Activated T-cell treated with anti-CD3 and anti-CD28 coated beads, Interleukin-2, amount 50 U/mL, for 72 hours (primary cell): ENCODE measurements around the gene P3R3URF. TPM values are rescaled to one million over a fixed set of nuclear protein-coding genes. Genes with fewer than 3 reads are reported as not detected.

Source experiments
- ATAC-seq, 2 donors: fragments of 150-1000 bp; cut with Tn5 transposase; replicated peaks in 1 of 2; 2 replicates each; pipeline ENCODE4 v1.10.0; 2021; ENCODE audit warnings: moderate library complexity in 2 of 2, mild to moderate bottlenecking in 1 of 2
- DNase-seq, 2 donors: peaks; one replicate each; pipeline ENCODE4 v3.0.0; 2021 to 2022; ENCODE audit warnings: mixed read lengths in 1 of 2
- H3K27ac Mint-ChIP-seq: one replicate; pipeline ENCODE4 v1.8.0; 2022; ENCODE audit warnings: mild to moderate bottlenecking, moderate library complexity, mixed read lengths
- H3K27me3 Mint-ChIP-seq: one replicate; pipeline ENCODE4 v1.8.0; 2022; ENCODE audit warnings: low read depth, mixed read lengths
- H3K36me3 Mint-ChIP-seq, 2 donors: one replicate each; pipeline ENCODE4 v1.8.0; 2022; ENCODE audit warnings: mixed read lengths in 2 of 2, mild to moderate bottlenecking in 1 of 2; ENCODE audit not compliant: insufficient read depth in 2 of 2
- H3K4me1 Mint-ChIP-seq: one replicate; pipeline ENCODE4 v1.8.0; 2022; ENCODE audit warnings: low read depth, mixed read lengths
- H3K4me3 Mint-ChIP-seq, 2 donors: one replicate each; pipeline ENCODE4 v1.8.0; 2022; ENCODE audit warnings: mild to moderate bottlenecking in 2 of 2, mixed read lengths in 2 of 2, moderate library complexity in 2 of 2
- H3K9me3 Mint-ChIP-seq, 2 donors: one replicate each; pipeline ENCODE4 v1.8.0; 2022; ENCODE audit warnings: mixed read lengths in 2 of 2
- total RNA-seq, 2 donors: library from RNA; stranded (reverse); gene quantifications; one replicate each; pipeline ENCODE4 v1.2.3, GENCODE V29; 2022

Gene P3R3URF
- total RNA-seq, 2 donors from 2014 or later = not detected

DNA sequence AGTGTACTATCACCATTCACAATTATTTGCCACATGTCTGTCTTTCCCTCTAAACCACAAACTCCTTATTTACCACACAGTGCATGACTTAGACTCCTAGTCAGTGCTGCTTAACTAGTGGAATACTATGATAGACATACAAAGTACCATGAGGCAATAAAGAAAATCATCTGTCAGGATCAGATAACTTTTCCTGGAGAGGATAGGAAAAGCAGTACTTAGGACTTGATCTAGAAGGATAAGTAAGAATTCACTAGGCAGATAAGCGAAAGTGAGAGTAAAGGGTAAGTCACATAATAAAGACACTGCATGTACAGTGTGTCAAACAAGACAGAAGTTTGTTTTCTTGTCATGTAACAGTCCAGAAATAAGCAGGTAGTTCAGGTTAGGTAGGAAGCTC lies 22.6 kb downstream of the P3R3URF start:
- no peaks in the 10 kb centered on the region for H3K9me3 Mint-ChIP-seq
- peak overlapping the region; percentile 5 for H3K27ac Mint-ChIP-seq
- ATAC-seq = no peak
- no peaks in the 10 kb centered on the region for H3K36me3 Mint-ChIP-seq
- no peak for DNase-seq
- no peaks in the 10 kb centered on the region for H3K27me3 Mint-ChIP-seq
- H3K4me3 Mint-ChIP-seq = no peak overlapping the region
- H3K4me1 Mint-ChIP-seq = no peaks in the 10 kb centered on the region

DNA sequence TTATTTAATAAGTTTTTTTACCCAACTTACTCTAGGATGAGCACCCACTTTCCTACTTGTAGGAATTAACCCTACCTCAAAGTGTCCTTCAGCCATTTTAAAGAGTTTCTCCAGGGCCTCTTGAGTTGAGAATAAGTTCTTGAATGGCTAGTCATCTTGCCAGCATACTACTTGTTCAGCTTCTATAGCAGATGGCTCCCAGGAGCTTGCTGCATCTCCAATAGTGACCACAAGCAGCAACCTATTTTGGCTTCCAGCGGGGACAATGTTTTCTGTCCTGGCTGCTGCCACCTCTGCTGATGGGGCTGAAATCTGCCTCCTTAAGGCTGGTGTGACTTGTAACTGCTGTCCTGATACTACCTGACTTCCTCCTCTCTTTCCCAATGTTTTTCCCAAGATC lies 23.1 kb downstream of the P3R3URF start:
- Mint-ChIP-seq H3K27ac (no peak overlapping the region), H3K27me3 (no peaks in the 10 kb centered on the region), H3K36me3 (no peaks in the 10 kb centered on the region), H3K4me3 (no peak overlapping the region), H3K9me3 (no peaks in the 10 kb centered on the region), H3K4me1 (no peaks in the 10 kb centered on the region)
- DNase-seq (no peak), ATAC-seq (no peak)

DNA sequence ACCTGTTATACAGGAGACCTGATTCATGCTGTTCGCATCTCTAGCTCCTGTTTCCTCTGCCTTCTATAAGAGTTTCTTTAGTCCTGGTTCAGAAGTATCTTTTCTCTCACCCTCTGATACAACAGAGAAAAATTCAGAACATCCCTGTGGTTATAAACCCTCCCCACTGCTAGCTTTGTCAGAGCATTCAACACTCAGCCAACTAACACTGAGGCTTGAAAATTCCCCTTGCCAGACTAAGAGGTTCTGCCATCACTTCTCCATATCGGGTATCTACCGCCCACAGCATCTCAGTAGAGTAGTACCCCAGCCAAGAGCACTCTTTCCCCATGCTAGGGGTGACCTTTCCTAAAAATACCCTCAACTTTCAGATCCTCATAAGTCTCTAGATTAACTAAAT lies 24.3 kb downstream of the P3R3URF start:
- Mint-ChIP-seq H3K4me1 (no peaks in the 10 kb centered on the region), H3K27me3 (no peaks in the 10 kb centered on the region), H3K4me3 (no peak overlapping the region), H3K36me3 (no peaks in the 10 kb centered on the region), H3K9me3 (no peaks in the 10 kb centered on the region), H3K27ac (no peak overlapping the region)
- no peak for ATAC-seq
- no peak for DNase-seq

DNA sequence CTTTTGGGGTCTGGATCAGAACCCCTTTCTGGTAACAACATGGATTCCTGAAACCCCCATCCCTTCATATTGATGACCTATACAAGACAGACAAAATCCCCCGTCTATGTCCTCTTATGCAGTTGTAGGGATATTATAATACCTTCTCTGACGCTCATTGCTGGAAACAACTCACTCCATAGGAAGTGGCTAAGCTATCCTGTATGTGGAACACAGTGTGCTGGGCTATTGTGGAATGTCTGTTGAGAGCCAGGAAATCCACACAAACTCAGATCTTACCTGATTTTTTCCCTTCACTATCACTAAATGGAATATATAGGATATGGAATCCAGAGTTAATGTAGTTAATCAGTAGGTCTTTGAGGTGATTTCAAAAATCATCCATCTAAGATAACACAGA lies 26.2 kb downstream of the P3R3URF start:
- H3K27ac Mint-ChIP-seq = no peak overlapping the region
- H3K27me3 Mint-ChIP-seq = no peaks in the 10 kb centered on the region
- H3K9me3 Mint-ChIP-seq = no peaks in the 10 kb centered on the region
- no peak for DNase-seq
- H3K36me3 Mint-ChIP-seq = no peaks in the 10 kb centered on the region
- no peak overlapping the region for H3K4me3 Mint-ChIP-seq
- no peak for ATAC-seq
- H3K4me1 Mint-ChIP-seq = no peaks in the 10 kb centered on the region

DNA sequence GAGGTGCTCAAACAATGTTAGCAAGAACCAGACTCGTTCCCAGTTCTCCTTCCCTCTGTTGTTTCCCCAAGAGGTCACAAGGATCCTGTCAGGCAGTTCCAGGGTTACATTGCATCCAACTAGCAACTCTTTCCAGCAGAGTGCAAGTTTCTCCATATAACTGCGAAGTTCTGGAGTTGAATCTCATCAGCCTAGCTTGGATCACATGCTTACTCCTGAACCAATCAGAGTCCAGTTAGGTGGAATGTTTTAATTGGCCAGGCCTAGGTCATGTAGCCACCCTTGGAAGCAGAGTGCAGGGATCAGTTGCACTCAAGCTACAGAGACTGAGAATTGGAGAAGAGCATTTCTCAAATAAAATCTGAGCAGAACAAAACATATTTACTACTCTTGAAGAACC lies 28.0 kb downstream of the P3R3URF start:
- Mint-ChIP-seq H3K36me3 (no peaks in the 10 kb centered on the region), H3K4me3 (no peak overlapping the region), H3K9me3 (no peaks in the 10 kb centered on the region), H3K27ac (no peak overlapping the region), H3K4me1 (no peaks in the 10 kb centered on the region), H3K27me3 (no peaks in the 10 kb centered on the region)
- DNase-seq (no peak), ATAC-seq (no peak)

DNA sequence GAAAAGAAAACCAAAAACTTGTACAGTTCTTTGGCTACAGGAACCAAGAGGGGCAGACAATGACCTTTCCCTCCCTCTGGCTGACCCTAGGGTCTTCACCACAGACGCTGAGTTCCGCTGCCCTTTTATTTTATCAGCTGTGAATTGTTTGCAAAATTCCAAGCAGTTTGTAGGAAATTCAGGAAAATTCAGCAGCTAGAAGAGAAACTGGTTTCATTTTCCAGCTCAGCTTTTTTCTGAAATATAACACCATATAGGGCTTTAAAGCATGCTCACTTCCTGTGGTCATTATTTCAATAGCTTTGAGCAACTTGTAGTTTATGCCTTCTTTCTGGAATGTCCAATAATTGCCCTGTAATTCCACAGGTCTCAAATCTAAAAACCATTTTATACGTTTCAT lies 38.4 kb downstream of the P3R3URF start:
- H3K9me3 Mint-ChIP-seq = no peaks in the 10 kb centered on the region
- H3K27me3 Mint-ChIP-seq = peaks cover 34% of the 10 kb centered on the region
- H3K4me1 Mint-ChIP-seq = peaks cover 21% of the 10 kb centered on the region
- DNase-seq (no peak), ATAC-seq (no peak)
- no peak overlapping the region for H3K27ac Mint-ChIP-seq
- peaks cover 0 to under 1% of the 10 kb centered on the region in 2 donors for H3K36me3 Mint-ChIP-seq
- H3K4me3 Mint-ChIP-seq = no peak overlapping the region

DNA sequence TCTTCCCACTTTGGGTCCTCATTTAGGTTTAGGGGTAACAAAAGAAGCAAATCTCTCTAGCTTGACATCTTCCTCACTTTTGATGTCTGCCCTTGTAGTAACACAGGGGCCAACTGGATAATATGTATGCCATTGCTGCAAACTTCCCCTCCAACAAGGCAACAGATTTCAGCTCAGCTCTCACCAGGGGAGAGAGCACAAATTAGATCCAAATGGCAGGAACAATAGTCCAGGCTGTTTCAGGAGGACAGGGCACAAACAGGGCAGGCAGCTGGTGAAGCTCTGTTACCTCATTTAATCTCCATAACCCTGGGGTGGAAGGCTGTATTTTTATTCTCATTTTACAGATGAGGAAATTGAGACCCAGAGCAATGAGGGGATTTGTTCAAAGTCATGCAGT lies 39.6 kb downstream of the P3R3URF start:
- no peak for ATAC-seq
- Mint-ChIP-seq H3K9me3 (no peaks in the 10 kb centered on the region), H3K4me1 (peaks cover 33% of the 10 kb centered on the region), H3K4me3 (no peak overlapping the region), H3K27ac (no peak overlapping the region), H3K36me3 (peaks cover 4 to 6% of the 10 kb centered on the region in 2 donors), H3K27me3 (peaks cover 46% of the 10 kb centered on the region)
- no peak for DNase-seq

DNA sequence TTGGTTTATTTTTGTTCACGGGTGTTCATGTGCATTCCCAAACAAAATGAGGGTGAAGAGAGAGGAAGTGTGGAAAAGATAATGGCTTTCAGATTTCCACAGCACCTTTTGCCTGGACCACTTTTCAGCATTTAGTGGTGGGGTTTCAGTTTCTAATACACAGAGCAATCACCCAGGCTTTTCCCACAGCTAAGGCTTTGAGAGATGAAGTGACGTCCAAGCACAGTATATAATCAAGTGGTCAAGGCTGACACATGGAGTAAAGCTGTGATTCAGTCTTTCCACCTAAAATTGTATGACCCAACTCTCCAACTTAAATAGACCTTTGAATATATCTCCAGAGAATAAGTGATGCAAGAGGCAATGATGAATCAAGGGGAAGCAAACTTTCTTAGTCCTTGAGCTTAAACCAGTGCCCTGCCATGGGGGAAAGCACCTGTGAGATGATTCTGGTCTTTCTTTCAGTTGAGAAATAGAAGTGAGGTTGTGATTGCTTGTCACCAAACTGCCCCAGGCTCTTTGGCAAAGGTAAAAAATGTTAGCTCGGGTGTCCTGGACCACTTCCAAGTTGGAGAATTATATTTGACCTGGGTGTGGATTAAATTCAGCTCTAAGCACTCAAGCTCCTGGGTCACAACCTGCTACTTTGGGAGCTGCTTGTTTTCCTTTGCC lies 41.5 kb downstream of the P3R3URF start:
- peak; percentile 15 to 16 for DNase-seq
- Mint-ChIP-seq H3K9me3 (no peaks in the 10 kb centered on the region), H3K27me3 (peaks cover 64% of the 10 kb centered on the region), H3K4me3 (no peak overlapping the region), H3K4me1 (peaks cover 42% of the 10 kb centered on the region), H3K27ac (no peak overlapping the region), H3K36me3 (peaks cover 4 to 6% of the 10 kb centered on the region in 2 donors)
- peak in 1 of 2 donors; percentile 6 for ATAC-seq

DNA sequence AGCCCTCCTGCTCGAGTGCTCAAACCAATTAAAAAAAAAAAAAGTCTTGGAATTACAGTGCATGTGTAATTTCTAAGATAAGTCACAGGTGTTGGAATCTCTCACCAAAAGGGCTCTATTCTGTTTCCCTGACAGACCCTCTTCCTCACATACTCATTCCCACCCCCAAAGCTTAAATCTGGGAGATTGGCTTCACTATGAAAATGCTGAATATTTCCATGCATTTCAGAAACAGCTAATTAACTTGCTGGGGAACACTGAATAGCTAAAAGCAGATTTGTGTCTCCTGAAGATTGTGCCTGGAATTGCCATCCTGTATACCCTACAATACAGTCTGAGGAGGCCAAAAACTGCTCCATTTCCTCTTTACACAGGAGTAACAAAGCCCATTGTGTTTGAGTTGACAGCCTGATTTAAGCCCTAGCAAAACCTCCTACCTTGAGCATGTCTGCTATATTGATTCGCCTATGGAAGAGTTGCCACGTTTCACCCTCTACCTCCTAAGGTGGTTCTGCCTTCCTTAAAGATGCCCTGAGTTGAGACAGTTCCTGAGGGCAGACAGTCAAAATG lies 42.4 kb downstream of the P3R3URF start:
- H3K4me3 Mint-ChIP-seq = peak overlapping the region; percentile 88 to 96
- ATAC-seq = no peak
- H3K9me3 Mint-ChIP-seq = no peaks in the 10 kb centered on the region
- H3K36me3 Mint-ChIP-seq = peaks cover 4 to 6% of the 10 kb centered on the region in 2 donors
- DNase-seq = no peak
- peaks cover 67% of the 10 kb centered on the region for H3K27me3 Mint-ChIP-seq
- H3K27ac Mint-ChIP-seq = no peak overlapping the region
- H3K4me1 Mint-ChIP-seq = peaks cover 42% of the 10 kb centered on the region

DNA sequence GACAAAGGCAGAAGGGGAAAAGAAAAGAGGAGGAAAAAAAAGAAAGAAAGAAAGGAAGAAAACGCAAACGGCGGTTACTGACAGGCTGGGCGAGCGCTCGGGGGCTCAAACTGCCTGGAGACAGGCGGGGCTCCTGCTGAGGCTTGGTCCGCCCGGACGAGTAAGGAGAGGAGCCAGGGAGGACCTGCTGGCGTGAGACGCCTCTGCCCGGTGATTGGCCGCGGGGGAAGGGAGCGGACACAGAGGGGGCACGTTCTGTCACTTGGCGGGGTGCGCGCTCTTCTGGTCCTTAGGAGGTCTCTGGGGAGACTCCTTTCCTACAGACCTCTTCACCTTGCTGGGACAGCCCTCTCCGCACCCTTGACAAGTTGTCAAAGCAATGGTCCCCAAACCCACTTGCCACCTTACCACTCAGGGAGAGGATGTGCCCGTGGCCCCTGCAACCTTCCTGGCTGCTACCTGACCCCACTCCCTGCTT lies 43.1 kb downstream of the P3R3URF start:
- Mint-ChIP-seq H3K27ac (peak overlapping the region; percentile 91), H3K36me3 (peaks cover 4 to 6% of the 10 kb centered on the region in 2 donors), H3K27me3 (peaks cover 71% of the 10 kb centered on the region), H3K9me3 (no peaks in the 10 kb centered on the region), H3K4me1 (peaks cover 42% of the 10 kb centered on the region), H3K4me3 (peak overlapping the region; percentile 88 to 96)
- ATAC-seq = peak; percentile 65 to 66
- DNase-seq = no peak

DNA sequence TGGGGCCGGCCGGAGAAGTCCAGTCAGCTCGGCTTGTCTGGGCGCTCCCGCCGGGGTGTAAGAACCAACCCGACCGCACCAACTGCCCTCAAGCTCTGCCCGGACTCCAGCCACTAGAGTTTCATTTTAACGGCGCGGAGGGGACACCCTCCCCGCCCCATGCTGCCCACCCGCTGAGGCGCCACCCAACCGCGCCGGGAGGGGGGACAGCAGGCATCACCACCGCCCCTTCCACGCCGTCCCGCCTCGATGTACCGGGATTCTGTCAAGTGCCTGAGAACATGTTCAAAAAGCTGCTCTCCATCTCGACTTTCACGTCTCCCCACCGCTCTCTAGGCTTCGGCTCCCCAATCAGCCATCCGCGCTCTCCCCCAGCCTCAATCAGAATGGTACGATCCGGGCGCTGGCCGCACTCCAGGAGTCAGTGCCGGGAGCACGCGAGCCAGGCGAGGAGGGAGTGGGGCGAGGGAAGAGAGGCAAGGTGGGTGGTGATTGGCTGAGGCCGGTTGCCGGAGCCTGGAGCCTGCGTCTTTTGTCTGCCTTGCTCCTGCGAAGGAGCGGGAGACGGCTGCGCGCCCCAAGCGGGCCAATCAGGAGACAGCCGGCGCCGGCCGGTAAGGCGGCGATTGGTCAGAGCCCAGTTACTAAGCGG lies 43.6 kb downstream of the P3R3URF start, which contains the start of gene PIK3R3:
Gene PIK3R3, minus strand, starts transcription at position 101 of the 652 bp plus-strand sequence. CDS start 677 bp downstream, outside the sequence.
- Mint-ChIP-seq H3K36me3 (peaks cover 4 to 6% of the 10 kb centered on the region in 2 donors), H3K4me3 (peak within 1 kb of the TSS; percentile 88 to 96), H3K9me3 (no peaks in the 10 kb centered on the region), H3K4me1 (peaks cover 42% of the 10 kb centered on the region), H3K27me3 (peaks cover 76% of the 10 kb centered on the region), H3K27ac (peak within 1 kb of the TSS; percentile 91)
- DNase-seq = peak; percentile 87 to 90
- peak; percentile 91 to 92 for ATAC-seq

DNA sequence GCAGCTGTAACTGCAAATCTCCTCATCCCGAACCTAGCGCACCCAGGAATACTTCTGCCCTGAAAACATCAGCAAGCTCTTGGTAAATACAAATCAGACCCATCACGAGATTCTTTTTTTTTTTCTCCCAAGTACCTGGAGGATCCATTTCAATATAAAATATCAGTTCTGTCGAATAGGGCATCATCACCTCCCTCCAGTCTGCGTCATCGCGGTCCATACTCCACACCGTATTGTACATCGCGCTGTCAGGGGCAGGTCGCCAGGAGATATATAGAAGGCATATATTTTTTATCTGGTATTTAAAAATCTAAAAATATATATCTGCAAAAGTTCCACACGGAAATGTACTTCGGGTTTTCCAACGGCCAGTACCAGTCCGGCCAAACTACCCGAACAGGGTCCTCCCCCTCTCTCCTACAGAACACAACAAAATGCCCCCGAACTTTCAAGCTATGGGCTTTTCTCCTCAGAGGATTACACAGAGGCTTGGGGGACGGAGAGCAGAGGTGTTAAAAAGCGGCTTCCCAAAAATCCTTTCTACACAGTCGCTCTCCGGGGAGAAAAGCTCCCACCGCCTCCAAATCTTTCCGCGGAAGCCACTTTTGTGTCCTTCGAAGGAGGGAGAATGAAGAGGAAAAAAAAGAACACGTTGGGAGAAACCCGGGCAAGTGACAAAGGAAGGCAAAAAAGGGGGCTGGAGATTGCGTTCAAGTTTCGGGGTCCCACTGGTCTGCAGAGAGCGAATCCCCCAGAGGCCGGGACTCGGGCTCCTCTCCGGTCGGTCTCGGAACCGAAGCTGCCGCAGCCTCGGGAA lies 44.4 kb downstream of the P3R3URF start:
- DNase-seq (peak; percentile 25 to 40), ATAC-seq (no peak)
- Mint-ChIP-seq H3K36me3 (peaks cover 4 to 6% of the 10 kb centered on the region in 2 donors), H3K9me3 (no peaks in the 10 kb centered on the region), H3K27ac (peak overlapping the region; percentile 91), H3K4me1 (peaks cover 42% of the 10 kb centered on the region), H3K4me3 (peak overlapping the region; percentile 88 to 96), H3K27me3 (peaks cover 77% of the 10 kb centered on the region)

DNA sequence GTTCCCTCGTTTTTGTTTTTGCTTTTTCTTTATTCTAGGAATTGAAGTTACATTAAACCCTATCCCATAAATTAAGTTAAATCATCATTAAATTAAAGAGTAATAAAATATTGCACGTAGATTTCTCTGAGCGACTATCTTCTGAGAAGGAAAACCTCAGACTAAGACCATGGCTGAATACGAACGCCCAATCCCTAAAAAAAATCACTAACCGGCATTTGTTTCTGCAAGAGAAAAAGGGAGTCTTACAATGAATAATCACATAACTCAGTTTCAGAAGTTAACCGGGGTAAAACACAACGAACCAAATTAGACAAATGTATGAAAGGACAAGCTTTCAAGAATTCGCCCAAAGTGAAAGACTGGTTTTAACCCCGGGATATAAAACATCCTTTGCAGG lies 45.2 kb downstream of the P3R3URF start:
- peaks cover 69% of the 10 kb centered on the region for H3K27me3 Mint-ChIP-seq
- peaks cover 4 to 6% of the 10 kb centered on the region in 2 donors for H3K36me3 Mint-ChIP-seq
- H3K4me1 Mint-ChIP-seq = peaks cover 42% of the 10 kb centered on the region
- no peak for DNase-seq
- H3K4me3 Mint-ChIP-seq = peak overlapping the region; percentile 88 to 96
- H3K9me3 Mint-ChIP-seq = no peaks in the 10 kb centered on the region
- ATAC-seq = no peak
- H3K27ac Mint-ChIP-seq = peak overlapping the region; percentile 71
